Mesenchymal stem cell (in vitro differentiated cells and primary cell): Measurements from ENCODE around the gene TENM3.

Experiments
- DNase-seq: peaks from one replicate; pipeline ENCODE4 v3.0.0-alpha.2; 2013
- H2AFZ ChIP-seq: one replicate; pipeline ENCODE4 v1.6.1; 2013; ENCODE audit warnings: low read depth, mild to moderate bottlenecking, control low read depth, inconsistent platforms, low read length, moderate library complexity
- H2AK5ac ChIP-seq: 2 replicates; pipeline ENCODE4 v1.6.1; 2013; ENCODE audit warnings: low read length, moderate library complexity, mild to moderate bottlenecking, inconsistent platforms; ENCODE audit not compliant: severe bottlenecking
- H2BK120ac ChIP-seq: one replicate; pipeline ENCODE4 v1.6.1; 2013; ENCODE audit warnings: low read depth, mild to moderate bottlenecking, inconsistent platforms, low read length, moderate library complexity
- H2BK12ac ChIP-seq, 2 experiments: one replicate each; pipeline ENCODE4 v1.6.1; 2013; ENCODE audit warnings: inconsistent platforms in 2 of 2, low read length in 2 of 2, mild to moderate bottlenecking in 2 of 2, moderate library complexity in 2 of 2, control low read depth in 1 of 2
- H2BK15ac ChIP-seq: one replicate; pipeline ENCODE4 v1.6.1; 2013; ENCODE audit warnings: mild to moderate bottlenecking, low read depth, inconsistent platforms; ENCODE audit not compliant: poor library complexity, severe bottlenecking
- H2BK5ac ChIP-seq: 2 replicates; pipeline ENCODE4 v1.6.1; 2013; ENCODE audit warnings: low read depth, mild to moderate bottlenecking, low read length, control low read depth, inconsistent platforms; ENCODE audit not compliant: poor library complexity, severe bottlenecking
- H3K14ac ChIP-seq, 2 experiments: one replicate each; pipeline ENCODE4 v1.6.1; 2013; ENCODE audit warnings: inconsistent platforms in 2 of 2, low read length in 2 of 2, control low read depth in 1 of 2, mild to moderate bottlenecking in 1 of 2, moderate library complexity in 1 of 2
- H3K18ac ChIP-seq, 2 experiments: one replicate each; pipeline ENCODE4 v1.6.1; 2013; ENCODE audit warnings: inconsistent platforms in 2 of 2, low read length in 2 of 2, control low read depth in 1 of 2, low read depth in 1 of 2, mild to moderate bottlenecking in 1 of 2
- H3K23ac ChIP-seq, 2 experiments: one replicate each; pipeline ENCODE4 v1.6.1; 2013; ENCODE audit warnings: inconsistent platforms in 2 of 2, low read length in 2 of 2, mild to moderate bottlenecking in 2 of 2, moderate library complexity in 2 of 2, control low read depth in 1 of 2
- H3K27ac ChIP-seq: 2 replicates; pipeline ENCODE4 v1.5.1; 2013; ENCODE audit warnings: mild to moderate bottlenecking, moderate library complexity, low read length, control low read depth, inconsistent platforms; ENCODE audit not compliant: poor library complexity, severe bottlenecking
- H3K27me3 ChIP-seq, 2 experiments: 2 replicates each; pipeline versions ENCODE4 v1.6.1 to v1.7.0; 2013; ENCODE audit warnings: low read length in 2 of 2, mild to moderate bottlenecking in 2 of 2, moderate library complexity in 2 of 2, control low read depth in 1 of 2, inconsistent platforms in 1 of 2; ENCODE audit not compliant: control insufficient read depth in 1 of 2, insufficient read depth in 1 of 2
- H3K36me3 ChIP-seq, 2 experiments: 2 replicates each; pipeline versions ENCODE4 v1.6.1 to v1.7.0; 2013; ENCODE audit warnings: low read length in 2 of 2, control low read depth in 1 of 2, inconsistent platforms in 1 of 2, low read depth in 1 of 2, mild to moderate bottlenecking in 1 of 2; ENCODE audit not compliant: insufficient read depth in 2 of 2, control insufficient read depth in 1 of 2
- H3K4ac ChIP-seq, 2 experiments: one replicate each; pipeline ENCODE4 v1.6.1; 2013; ENCODE audit warnings: inconsistent platforms in 2 of 2, low read length in 2 of 2, mild to moderate bottlenecking in 2 of 2, moderate library complexity in 2 of 2, control low read depth in 1 of 2, low read depth in 1 of 2
- H3K4me1 ChIP-seq: 2 replicates; pipeline ENCODE4 v1.6.1; 2013; ENCODE audit warnings: low read depth, low read length, control low read depth; ENCODE audit not compliant: control insufficient read depth, insufficient read depth
- H3K4me2 ChIP-seq: 2 replicates; pipeline ENCODE4 v1.6.1; 2013; ENCODE audit warnings: low read length, mild to moderate bottlenecking, inconsistent platforms; ENCODE audit not compliant: poor library complexity, severe bottlenecking
- H3K4me3 ChIP-seq, 2 experiments: 2 replicates each; pipeline versions ENCODE4 v1.5.1 to v1.7.0; 2013; ENCODE audit warnings: low read length in 2 of 2, mild to moderate bottlenecking in 2 of 2, control low read depth in 1 of 2, low read depth in 1 of 2; ENCODE audit not compliant: insufficient read depth in 1 of 2
- H3K79me1 ChIP-seq: replicated peaks from 2 replicates; pipeline ENCODE4 v1.6.1; 2013; ENCODE audit warnings: mild to moderate bottlenecking, control low read depth, low read length, inconsistent platforms; ENCODE audit not compliant: poor library complexity, severe bottlenecking
- H3K9ac ChIP-seq: 2 replicates; pipeline ENCODE4 v1.7.0; 2013; ENCODE audit warnings: mild to moderate bottlenecking, low read length, moderate library complexity
- H3K9me3 ChIP-seq: 2 replicates; pipeline ENCODE4 v1.7.0; 2013; ENCODE audit warnings: mild to moderate bottlenecking, low read length; ENCODE audit not compliant: control insufficient read depth
- H4K8ac ChIP-seq: one replicate; pipeline ENCODE4 v1.6.1; 2013; ENCODE audit warnings: inconsistent platforms, mild to moderate bottlenecking, low read length, moderate library complexity
- H4K91ac ChIP-seq: one replicate; pipeline ENCODE4 v1.6.1; 2013; ENCODE audit warnings: mild to moderate bottlenecking, low read length, inconsistent platforms
- WGBS: methylation state at CpG from one replicate; pipeline ENCODE4 v1.1.7; 2013; ENCODE audit warnings: mixed read lengths; 5-methylcytosine and 5-hydroxymethylcytosine counted together

Gene TENM3

DNA sequence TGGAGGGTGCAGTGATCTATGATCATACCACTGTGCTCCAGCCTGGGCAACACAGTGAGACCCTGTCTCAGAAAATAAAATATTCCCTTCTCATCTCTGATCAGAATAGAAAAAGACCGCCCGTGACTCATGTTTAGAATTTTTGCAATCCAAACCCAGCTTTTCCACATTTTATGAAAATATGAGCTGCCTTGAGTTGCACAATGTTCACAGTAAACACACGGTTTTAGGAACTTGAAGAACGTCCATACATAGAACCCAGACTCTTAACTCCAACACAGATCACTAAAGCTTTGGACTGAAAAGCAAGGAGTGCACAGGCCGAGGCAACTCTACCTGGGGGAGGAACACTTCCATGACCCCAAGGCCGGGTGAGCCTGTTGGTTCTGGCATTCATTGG, 305.0 kb downstream of the TENM3 start:
- Histone ChIP-seq H3K9me3 (no peaks in the 10 kb centered on the region), H3K27ac (no peak overlapping the region), H3K23ac (no peak overlapping the region), H3K4me2 (no peak overlapping the region), H3K14ac (no peak overlapping the region), H2BK5ac (no peak overlapping the region), H2BK15ac (no peak overlapping the region), H2BK12ac (no peak overlapping the region), H3K4ac (no peak overlapping the region), H3K4me3 (no peak overlapping the region), H4K8ac (no peak overlapping the region), H3K79me1 (peaks cover 12% of the 10 kb centered on the region), H2AK5ac (no peak overlapping the region), H3K4me1 (peaks cover 2% of the 10 kb centered on the region), H3K36me3 (no peaks in the 10 kb centered on the region), H2AFZ (no peak overlapping the region), H3K9ac (no peak overlapping the region), H3K27me3 (no peaks in the 10 kb centered on the region), H4K91ac (no peak overlapping the region), H3K18ac (no peak overlapping the region), H2BK120ac (no peak overlapping the region)
- WGBS: 90% methylated on average over 6 of the region's 6 CpGs
- DNase-seq: no peak

DNA sequence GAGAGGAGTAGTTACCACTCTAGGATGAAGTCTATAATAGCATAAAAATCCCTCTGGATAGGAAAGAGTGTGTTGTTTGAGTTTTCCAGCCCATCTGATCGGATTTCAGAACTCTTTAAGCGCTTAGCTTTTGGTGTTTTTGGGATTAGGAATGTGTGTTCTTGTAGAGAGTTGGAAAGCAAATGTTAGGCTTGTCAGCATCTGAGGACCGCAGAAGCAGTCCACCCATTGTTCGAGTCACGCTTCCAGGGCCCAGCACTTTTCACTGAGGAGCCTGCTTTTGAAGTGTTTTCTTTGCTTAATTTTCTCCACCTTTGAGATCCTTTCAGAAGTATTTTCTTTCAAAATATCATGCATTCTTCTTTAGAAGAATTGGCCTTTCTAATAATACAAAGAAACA, 306.2 kb downstream of the TENM3 start:
- no peak overlapping the region for H2AFZ ChIP-seq
- H3K9me3 ChIP-seq: no peaks in the 10 kb centered on the region
- no peak overlapping the region for H3K9ac ChIP-seq
- WGBS: 69% methylated on average over 2 of the region's 5 CpGs
- no peak overlapping the region for H2BK120ac ChIP-seq
- H3K4me1 ChIP-seq: peaks cover 2% of the 10 kb centered on the region
- peaks cover 12% of the 10 kb centered on the region for H3K79me1 ChIP-seq
- DNase-seq: no peak
- no peak overlapping the region for H2BK15ac ChIP-seq
- no peak overlapping the region for H3K4me3 ChIP-seq
- no peak overlapping the region for H3K4ac ChIP-seq
- no peak overlapping the region for H2BK5ac ChIP-seq
- H3K23ac ChIP-seq: no peak overlapping the region
- H3K14ac ChIP-seq: no peak overlapping the region
- no peak overlapping the region for H3K4me2 ChIP-seq
- H3K27ac ChIP-seq: no peak overlapping the region
- H4K91ac ChIP-seq: no peak overlapping the region
- no peak overlapping the region for H4K8ac ChIP-seq
- no peaks in the 10 kb centered on the region for H3K36me3 ChIP-seq
- no peaks in the 10 kb centered on the region for H3K27me3 ChIP-seq
- no peak overlapping the region for H2AK5ac ChIP-seq
- no peak overlapping the region for H3K18ac ChIP-seq
- no peak overlapping the region for H2BK12ac ChIP-seq

GRCh38 chr4:182552948-182553347, 309.7 kb downstream of the TENM3 start:
- 95% methylated on average over 9 of the region's 9 CpGs for WGBS
- no peak overlapping the region for H3K23ac ChIP-seq
- H3K79me1 ChIP-seq: peaks cover 14% of the 10 kb centered on the region
- no peak overlapping the region for H2AK5ac ChIP-seq
- no peak overlapping the region for H3K4me2 ChIP-seq
- H2BK15ac ChIP-seq: no peak overlapping the region
- H3K4ac ChIP-seq: no peak overlapping the region
- H4K91ac ChIP-seq: no peak overlapping the region
- no peak overlapping the region for H3K27ac ChIP-seq
- H3K18ac ChIP-seq: no peak overlapping the region
- H3K9me3 ChIP-seq: no peaks in the 10 kb centered on the region
- no peak overlapping the region for H3K4me3 ChIP-seq
- H2AFZ ChIP-seq: no peak overlapping the region
- DNase-seq: no peak
- H3K36me3 ChIP-seq: no peaks in the 10 kb centered on the region
- H4K8ac ChIP-seq: no peak overlapping the region
- no peak overlapping the region for H2BK120ac ChIP-seq
- H3K27me3 ChIP-seq: no peaks in the 10 kb centered on the region
- H2BK12ac ChIP-seq: no peak overlapping the region
- no peak overlapping the region for H3K9ac ChIP-seq
- H2BK5ac ChIP-seq: no peak overlapping the region
- H3K14ac ChIP-seq: no peak overlapping the region
- peaks cover 2% of the 10 kb centered on the region for H3K4me1 ChIP-seq

- H3K4me1 ChIP-seq: peaks cover 2% of the 10 kb centered on the region
- H3K36me3 ChIP-seq: no peaks in the 10 kb centered on the region
- peak overlapping the region in 1 of 2 experiments; percentile 64 for H3K4me3 ChIP-seq
- DNase-seq: no peak
- no peak overlapping the region for H2AFZ ChIP-seq
- H3K4me2 ChIP-seq: no peak overlapping the region
- peak overlapping the region; percentile 81 for H3K9ac ChIP-seq
- H3K18ac ChIP-seq: no peak overlapping the region
- H3K79me1 ChIP-seq: peaks cover 14% of the 10 kb centered on the region
- H4K91ac ChIP-seq: no peak overlapping the region
- H3K14ac ChIP-seq: no peak overlapping the region
- H2BK12ac ChIP-seq: no peak overlapping the region
- WGBS: 53% methylated on average over 6 of the region's 6 CpGs
- no peak overlapping the region for H2BK15ac ChIP-seq
- H3K23ac ChIP-seq: no peak overlapping the region
- H3K27me3 ChIP-seq: no peaks in the 10 kb centered on the region
- no peak overlapping the region for H2BK120ac ChIP-seq
- no peak overlapping the region for H2BK5ac ChIP-seq
- no peaks in the 10 kb centered on the region for H3K9me3 ChIP-seq
- no peak overlapping the region for H3K27ac ChIP-seq
- no peak overlapping the region for H4K8ac ChIP-seq
- H3K4ac ChIP-seq: no peak overlapping the region
- H2AK5ac ChIP-seq: no peak overlapping the region
These were observed 310.5 kb downstream of the TENM3 start for GRCh38 chr4:182553653-182554052.
